ENCODE data around the gene RBM38.
"Not testable (repeated sequence)": the region's sequence is repeated elsewhere in the genome, so short reads cannot be mapped to it uniquely, and the experiment has no call there.

The RBM38 gene

DNA sequence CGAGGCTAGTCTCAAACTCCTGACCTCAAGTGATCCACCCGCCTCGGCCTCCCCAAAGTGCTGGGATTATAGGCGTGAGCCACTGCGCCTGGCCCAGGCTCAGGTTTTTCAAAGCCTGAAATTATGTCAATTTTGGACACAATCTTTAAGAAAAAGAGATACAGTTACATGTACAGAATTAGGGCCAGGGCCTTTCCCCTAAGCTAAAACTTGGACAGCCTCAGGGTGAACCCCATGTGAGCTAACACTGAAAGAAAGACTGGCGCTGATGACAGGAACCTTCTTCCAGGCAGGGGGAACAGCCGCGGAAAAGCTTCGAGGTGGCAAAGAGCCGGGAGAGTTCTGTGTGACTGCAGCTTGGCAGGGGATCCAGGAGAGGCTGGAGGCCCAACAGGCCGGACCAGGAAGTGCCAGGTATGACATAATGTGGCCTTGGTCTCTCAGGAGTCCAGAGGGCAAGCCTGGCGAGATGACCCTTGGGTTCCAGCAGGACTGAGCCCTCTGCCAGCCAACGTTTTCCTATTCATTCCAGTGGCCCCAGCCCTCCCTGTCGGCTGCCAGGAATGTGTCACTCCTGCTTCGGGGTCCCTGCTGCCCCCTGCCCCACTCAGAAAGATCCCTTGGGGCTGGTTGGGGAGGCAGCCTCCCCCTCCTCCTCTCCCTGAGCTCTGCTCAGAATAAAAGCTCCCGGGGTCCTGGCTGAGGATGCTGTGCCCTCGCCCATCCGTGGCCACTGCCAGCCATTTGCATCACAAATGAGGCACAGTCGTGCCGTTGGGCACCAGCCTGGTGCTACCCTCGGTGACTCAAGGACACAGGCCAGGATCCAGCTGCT is 37.3 kb downstream of the RBM38 start:
- TF ChIP-seq POLR2A (IDR thresholded peaks at IDR 0.05; ENCODE audit: low read depth, low read length): no peak
- no peak for TF ChIP-seq POLR2AphosphoS5 (IDR thresholded peaks at IDR 0.05; ENCODE audit: low read depth, low read length)
- TF ChIP-seq TAF1 (IDR thresholded peaks at IDR 0.05; ENCODE audit: borderline replicate concordance, low read depth, low read length): no peak
- DNase-seq (ENCODE audit: insufficient read length) (no peak), FAIRE-seq (no peak)

DNA sequence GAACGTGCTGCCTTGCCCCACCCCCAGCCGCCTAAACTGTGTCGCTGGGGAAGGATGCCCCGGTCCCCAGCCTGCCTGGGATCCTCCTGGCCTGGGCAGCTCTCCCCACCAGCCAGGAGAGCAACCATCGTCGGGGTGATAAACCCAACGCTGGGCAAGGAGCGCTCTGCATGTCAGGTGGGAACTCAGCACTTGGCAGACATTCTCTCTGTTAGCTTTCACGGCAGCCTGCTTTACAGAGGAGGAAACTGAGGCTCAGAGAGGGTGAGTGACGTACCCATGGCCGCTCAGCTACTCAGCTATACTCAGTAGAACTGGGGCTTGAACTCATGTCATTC is 37.9 kb downstream of the RBM38 start:
- FAIRE-seq: no peak
- TF ChIP-seq POLR2AphosphoS5 (IDR thresholded peaks at IDR 0.05; ENCODE audit: low read depth, low read length) (no peak), POLR2A (IDR thresholded peaks at IDR 0.05; ENCODE audit: low read depth, low read length) (no peak), TAF1 (IDR thresholded peaks at IDR 0.05; ENCODE audit: borderline replicate concordance, low read depth, low read length) (no peak)
- DNase-seq (ENCODE audit: insufficient read length): no peak

DNA sequence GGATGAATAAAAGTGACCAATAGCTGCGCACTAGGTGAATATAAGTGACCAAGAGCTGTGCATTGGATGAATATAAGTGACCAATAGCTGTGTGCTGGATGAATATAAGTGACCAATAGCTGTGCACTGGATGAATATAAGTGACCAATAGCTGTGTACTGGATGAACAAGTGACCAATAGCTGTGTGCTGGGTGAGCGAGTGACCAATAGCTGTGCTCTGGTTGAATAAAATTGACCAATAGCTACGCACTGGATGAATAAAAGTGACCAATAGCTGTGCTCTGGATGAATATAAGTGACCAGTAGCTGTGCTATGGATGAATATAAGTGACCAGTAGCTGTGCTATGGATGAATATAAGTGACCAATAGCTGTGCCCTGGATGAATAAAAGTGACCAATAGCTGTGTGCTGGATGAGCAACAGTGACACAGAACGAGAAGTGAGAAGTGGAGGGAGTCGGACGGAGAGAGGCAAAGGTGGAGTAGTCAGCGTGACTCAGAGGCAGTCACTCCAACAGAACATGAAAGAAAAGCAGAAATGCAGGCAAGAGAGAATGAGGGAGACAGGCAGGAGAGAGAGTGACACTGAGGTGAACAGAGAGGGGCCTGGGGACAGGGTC is 38.5 kb downstream of the RBM38 start:
- TF ChIP-seq TAF1 (IDR thresholded peaks at IDR 0.05; ENCODE audit: borderline replicate concordance, low read depth, low read length) (no peak), POLR2AphosphoS5 (IDR thresholded peaks at IDR 0.05; ENCODE audit: low read depth, low read length) (no peak), POLR2A (IDR thresholded peaks at IDR 0.05; ENCODE audit: low read depth, low read length) (no peak)
- FAIRE-seq (peak; percentile 53), DNase-seq (ENCODE audit: insufficient read length) (no peak)

DNA sequence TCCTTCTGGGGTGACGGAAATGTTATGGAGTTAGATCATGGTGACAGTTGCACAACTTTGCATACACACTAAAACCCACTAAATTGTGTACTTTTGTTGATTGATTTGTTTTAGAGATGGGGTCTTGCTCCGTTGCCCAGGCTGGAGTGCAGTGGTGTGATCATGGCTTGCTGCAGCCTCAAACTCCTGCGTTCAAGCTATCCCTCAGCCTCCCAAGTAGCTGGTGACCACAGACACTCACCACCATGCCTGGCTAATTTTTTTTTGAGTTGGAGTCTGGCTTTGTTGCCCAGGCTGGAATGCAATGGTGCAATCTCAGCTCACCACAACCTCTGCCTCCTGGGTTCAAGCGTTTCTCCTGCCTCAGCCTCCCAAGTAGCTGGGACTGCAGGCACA is 39.0 kb downstream of the RBM38 start:
- not testable (repeated sequence) for FAIRE-seq; DNase-seq (ENCODE audit: insufficient read length)

DNA sequence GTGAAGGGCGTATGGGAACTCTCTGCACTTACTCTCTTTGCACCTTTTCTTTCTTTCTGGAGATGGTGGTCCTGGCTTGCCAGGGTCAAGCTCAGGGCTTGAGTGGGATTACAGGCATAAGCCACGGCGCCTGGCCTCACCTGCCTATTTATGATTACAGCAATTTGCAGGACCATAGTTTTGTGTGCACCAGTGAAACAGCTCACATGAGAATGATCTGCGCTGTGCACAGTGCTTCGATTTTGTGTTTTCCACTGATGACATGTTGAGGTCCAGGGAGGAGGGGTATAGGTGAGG is 40.3 kb downstream of the RBM38 start:
- DNase-seq (ENCODE audit: insufficient read length) (no peak), FAIRE-seq (no peak)
- TF ChIP-seq POLR2AphosphoS5 (IDR thresholded peaks at IDR 0.05; ENCODE audit: low read depth, low read length): no peak
- no peak for TF ChIP-seq TAF1 (IDR thresholded peaks at IDR 0.05; ENCODE audit: borderline replicate concordance, low read depth, low read length)
- no peak for TF ChIP-seq POLR2A (IDR thresholded peaks at IDR 0.05; ENCODE audit: low read depth, low read length)

DNA sequence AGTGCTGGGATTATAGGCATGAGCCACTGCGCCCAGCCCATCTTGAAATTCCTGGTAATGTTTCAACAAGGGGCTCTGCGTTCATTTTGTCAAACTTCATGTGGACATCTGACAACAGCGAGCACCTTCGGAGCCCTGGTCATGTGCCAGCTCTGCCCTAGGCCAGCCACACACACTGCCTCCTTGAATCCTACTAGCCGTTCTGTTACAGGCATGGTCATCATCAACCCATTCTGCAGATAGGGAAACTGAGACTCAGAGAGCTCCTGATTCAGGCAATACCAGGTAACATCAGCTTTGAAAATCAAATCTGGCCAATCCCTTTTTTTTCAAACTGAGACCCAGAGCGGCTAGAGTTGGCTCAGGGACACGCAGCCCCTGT is 41.3 kb downstream of the RBM38 start:
- no peak for FAIRE-seq
- no peak for TF ChIP-seq POLR2A (IDR thresholded peaks at IDR 0.05; ENCODE audit: low read depth, low read length)
- TF ChIP-seq POLR2AphosphoS5 (IDR thresholded peaks at IDR 0.05; ENCODE audit: low read depth, low read length): no peak
- TF ChIP-seq TAF1 (IDR thresholded peaks at IDR 0.05; ENCODE audit: borderline replicate concordance, low read depth, low read length): no peak
- no peak for DNase-seq (ENCODE audit: insufficient read length)

DNA sequence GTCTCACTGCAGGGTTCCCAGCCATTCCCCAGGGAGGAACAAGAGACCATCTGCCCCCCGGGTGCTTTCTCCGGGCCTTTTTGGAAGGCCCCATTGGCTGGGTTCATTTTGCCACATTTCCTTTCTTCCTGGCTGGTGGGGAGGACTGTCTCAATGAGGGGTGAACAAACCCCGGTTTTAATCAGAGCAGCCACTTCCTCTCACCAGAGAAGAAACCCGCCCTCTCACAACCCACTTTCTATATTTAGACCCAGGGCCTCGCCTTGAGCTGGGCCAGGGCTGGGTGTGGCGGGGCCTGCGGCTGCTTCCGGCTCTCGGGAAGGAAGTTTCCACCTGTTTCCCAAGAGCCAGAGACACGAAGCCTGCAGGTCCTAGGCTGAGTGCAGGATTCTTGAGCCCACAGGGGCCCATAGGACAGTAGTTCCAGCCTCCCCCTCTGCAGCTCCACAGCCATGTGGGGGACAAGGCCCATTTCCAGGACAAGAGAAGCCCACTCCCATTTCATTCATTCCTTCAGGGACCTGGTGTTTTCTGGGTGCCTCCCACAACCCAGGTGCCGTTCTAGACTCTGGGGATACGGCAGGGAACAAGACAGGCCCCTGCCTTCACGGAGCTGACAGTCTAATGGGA is 41.8 kb downstream of the RBM38 start:
- peak; percentile 78 for FAIRE-seq
- TF ChIP-seq POLR2AphosphoS5 (IDR thresholded peaks at IDR 0.05; ENCODE audit: low read depth, low read length) (no peak), TAF1 (IDR thresholded peaks at IDR 0.05; ENCODE audit: borderline replicate concordance, low read depth, low read length) (no peak), POLR2A (IDR thresholded peaks at IDR 0.05; ENCODE audit: low read depth, low read length) (peak; percentile 40; the same call in 1 of the 2 replicates)
- DNase-seq (ENCODE audit: insufficient read length): peak; percentile 93

DNA sequence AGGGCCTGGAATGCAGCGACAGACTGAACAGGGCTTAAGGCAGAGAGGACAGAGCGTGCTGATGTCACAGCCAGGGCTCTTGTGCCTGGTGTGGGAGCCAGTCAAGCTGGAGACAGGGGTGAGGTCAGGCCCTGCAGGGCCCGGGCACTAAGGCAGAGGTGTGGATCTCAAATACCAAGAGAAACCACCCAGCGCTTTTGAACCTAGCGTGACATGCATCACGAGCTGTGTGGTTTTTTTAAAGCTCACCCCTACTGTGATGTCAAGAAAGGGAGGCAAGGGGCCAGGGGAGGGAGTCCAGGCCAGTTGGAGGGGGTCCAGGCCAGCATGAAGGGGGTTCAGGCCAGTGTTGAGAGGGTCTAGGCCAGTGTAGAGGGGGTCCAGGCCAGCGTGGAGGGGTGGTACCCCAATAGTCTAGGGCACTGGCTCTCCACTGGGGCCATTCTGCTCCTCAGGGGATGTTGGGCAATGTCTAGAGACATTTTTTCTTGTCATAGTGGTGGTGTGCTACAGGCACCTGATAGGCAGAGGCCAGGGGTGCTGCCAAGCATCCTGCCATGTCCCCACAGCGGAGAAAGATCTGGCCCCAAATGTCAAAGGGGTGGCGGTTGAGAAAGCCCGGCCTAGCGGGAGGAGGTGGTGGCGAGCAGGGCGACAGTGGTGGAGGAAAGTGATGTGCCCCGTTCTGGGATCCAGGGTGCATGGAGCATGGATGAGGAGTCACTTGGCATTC is 42.6 kb downstream of the RBM38 start:
- no peak for DNase-seq (ENCODE audit: insufficient read length)
- TF ChIP-seq POLR2AphosphoS5 (IDR thresholded peaks at IDR 0.05; ENCODE audit: low read depth, low read length) (no peak), POLR2A (IDR thresholded peaks at IDR 0.05; ENCODE audit: low read depth, low read length) (no peak), TAF1 (IDR thresholded peaks at IDR 0.05; ENCODE audit: borderline replicate concordance, low read depth, low read length) (no peak)
- FAIRE-seq: no peak

DNA sequence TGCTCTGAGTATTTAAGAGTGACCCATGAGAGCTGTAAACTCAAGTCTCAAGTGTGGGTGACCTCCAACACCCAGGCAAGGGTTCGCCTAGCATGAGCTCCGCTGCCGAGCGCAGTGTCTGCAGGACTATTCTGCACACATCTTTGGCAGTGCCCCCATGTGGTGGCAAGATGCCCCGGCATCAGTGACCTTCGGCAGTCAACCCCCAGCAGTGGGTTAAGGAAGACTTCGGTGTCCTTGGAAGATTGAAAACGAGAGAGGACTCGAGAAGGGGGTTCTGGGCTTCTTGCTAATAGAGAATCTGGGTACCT is 43.1 kb downstream of the RBM38 start:
- FAIRE-seq: no peak
- no peak for TF ChIP-seq POLR2A (IDR thresholded peaks at IDR 0.05; ENCODE audit: low read depth, low read length)
- no peak for TF ChIP-seq POLR2AphosphoS5 (IDR thresholded peaks at IDR 0.05; ENCODE audit: low read depth, low read length)
- TF ChIP-seq TAF1 (IDR thresholded peaks at IDR 0.05; ENCODE audit: borderline replicate concordance, low read depth, low read length): no peak
- no peak for DNase-seq (ENCODE audit: insufficient read length)

DNA sequence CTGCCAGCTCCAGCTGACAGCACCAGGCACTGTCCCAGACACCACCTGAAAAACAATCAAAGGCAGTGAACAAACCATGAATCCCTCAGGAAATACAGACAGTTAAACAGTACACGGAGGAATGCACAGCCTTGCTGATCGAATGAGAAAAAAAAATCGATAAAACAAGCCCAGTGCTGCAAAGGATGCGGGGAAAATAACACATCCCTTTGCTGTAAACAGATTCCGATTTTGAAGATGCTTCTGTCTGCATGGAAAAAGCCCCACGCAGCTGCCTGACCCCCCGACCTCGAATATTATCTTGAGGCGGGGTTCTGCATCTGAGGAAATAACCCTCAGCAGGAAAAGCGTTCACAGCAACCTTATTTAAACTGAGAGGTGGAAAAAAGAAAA is 43.9 kb downstream of the RBM38 start:
- FAIRE-seq (no peak), DNase-seq (ENCODE audit: insufficient read length) (no peak)
- TF ChIP-seq TAF1 (IDR thresholded peaks at IDR 0.05; ENCODE audit: borderline replicate concordance, low read depth, low read length): no peak
- no peak for TF ChIP-seq POLR2AphosphoS5 (IDR thresholded peaks at IDR 0.05; ENCODE audit: low read depth, low read length)
- TF ChIP-seq POLR2A (IDR thresholded peaks at IDR 0.05; ENCODE audit: low read depth, low read length): no peak

DNA sequence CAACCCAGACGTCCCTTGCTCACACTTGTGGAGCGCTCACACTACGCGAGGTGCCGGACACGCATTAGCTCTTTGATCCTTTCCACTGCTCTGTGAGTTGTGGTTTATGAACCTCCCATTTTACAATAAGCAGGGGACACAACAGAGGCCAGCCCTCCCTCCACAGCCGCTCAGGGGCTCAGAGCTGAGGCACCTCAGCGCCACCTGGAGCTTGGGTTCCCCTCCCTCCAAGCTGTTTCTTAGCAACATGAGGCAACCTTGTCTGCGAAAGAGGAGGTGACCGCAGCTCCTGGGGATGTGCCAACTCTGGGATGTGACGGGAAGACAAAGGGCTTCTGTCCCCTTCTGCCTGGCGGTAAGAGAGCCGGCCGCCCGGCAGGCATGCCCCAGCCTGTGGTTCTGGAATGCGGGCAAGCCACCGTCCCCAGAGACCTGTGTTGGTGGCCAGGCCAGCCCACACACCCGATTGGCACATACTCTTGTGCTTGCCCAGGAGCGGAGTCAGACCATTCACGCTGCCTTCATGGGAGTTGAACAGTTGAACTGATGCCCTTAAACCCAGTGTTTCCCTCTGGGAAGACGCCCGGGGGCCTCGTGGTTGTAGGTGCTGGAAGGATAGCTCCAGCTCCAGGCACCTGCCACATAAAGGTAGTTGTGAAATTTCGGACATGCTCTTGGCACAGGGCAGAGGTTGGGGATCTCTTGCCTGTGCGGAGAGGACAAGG is 44.5 kb downstream of the RBM38 start:
- no peak for TF ChIP-seq POLR2A (IDR thresholded peaks at IDR 0.05; ENCODE audit: low read depth, low read length)
- TF ChIP-seq POLR2AphosphoS5 (IDR thresholded peaks at IDR 0.05; ENCODE audit: low read depth, low read length): no peak
- TF ChIP-seq TAF1 (IDR thresholded peaks at IDR 0.05; ENCODE audit: borderline replicate concordance, low read depth, low read length): no peak
- FAIRE-seq: no peak
- no peak for DNase-seq (ENCODE audit: insufficient read length)

Measured in GM12892 (cell line).